ENCODE measurements around the gene ANP32B. TPM values are rescaled to one million over a fixed set of nuclear protein-coding genes. Genes with fewer than 3 reads are reported as not detected.

ANP32B gene
- total and polyA plus RNA-seq, 2 donors (not counting 1 experiment from before 2014, with no cell fraction given): 17.6 to 138 TPM

- H3K9me3 Mint-ChIP-seq (ENCODE audit: insufficient read depth): peaks cover 3% of the 10 kb centered on the region
- peaks cover 9% of the 10 kb centered on the region for H3K4me1 Mint-ChIP-seq
- peaks cover 3% of the 10 kb centered on the region for H3K27me3 Mint-ChIP-seq
- DNase-seq (no peak), ATAC-seq (ENCODE audit: low read depth) (no peak)
- intact Hi-C loops (cut with micrococcal nuclease): no loop called here
- Histone ChIP-seq H3K36me3 (replicated peaks in 1 of 2; ENCODE audit: control extremely low read depth in 1 of 2, control insufficient read depth in 1 of 2, extremely low read depth in 1 of 2, insufficient read depth in 2 of 2, low read length in 1 of 2) (no peaks in the 10 kb centered on the region), H3K9ac (ENCODE audit: low read length) (no peak overlapping the region), H4K20me1 (ENCODE audit: control insufficient read depth, insufficient read depth, low read length, poor library complexity, severe bottlenecking) (no peaks in the 10 kb centered on the region), H2AFZ (ENCODE audit: insufficient read depth, low read depth, low read length, poor library complexity, severe bottlenecking) (no peak overlapping the region), H3K27ac (ENCODE audit: low read length in 2 of 2) (no peak overlapping the region), H3K4me2 (replicated peaks; ENCODE audit: low read depth, low read length, poor library complexity, severe bottlenecking) (no peak overlapping the region), H3K27me3 (replicated peaks in 1 of 4; ENCODE audit: control extremely low read depth in 1 of 4, control insufficient read depth in 3 of 4, insufficient read depth in 4 of 4, low read length in 3 of 4) (no peaks in the 10 kb centered on the region), H3K4me1 (ENCODE audit: control insufficient read depth in 2 of 2, insufficient read depth in 2 of 2, low read length in 2 of 2) (peaks cover 0 to 9% of the 10 kb centered on the region in 2 donors), H3K4me3 (ENCODE audit: control extremely low read depth in 1 of 5, extremely low read depth in 1 of 5, insufficient read depth in 1 of 5, low read depth in 2 of 5, low read length in 4 of 5) (no peak overlapping the region), H3K9me3 (ENCODE audit: control extremely low read depth in 1 of 3, control insufficient read depth in 2 of 3, insufficient read depth in 1 of 3, low read length in 2 of 3) (peaks cover 0 to 8% (median 0%) of the 10 kb centered on the region in 3 donors), H3K79me2 (ENCODE audit: control insufficient read depth, insufficient read depth, low read length) (no peaks in the 10 kb centered on the region)
- no peak overlapping the region for H3K4me3 Mint-ChIP-seq
- ChIA-PET POLR2A (interaction anchor here (0.6 kb wide), 1 partner anchor 218 kb away, joined by 6 read pairs; no protein-coding TSS in a partner anchor), CTCF (no interaction called here)
- TF ChIP-seq EZH2 (IDR thresholded peaks at IDR 0.05; ENCODE audit: borderline replicate concordance, insufficient read depth, low read depth, low read length, poor library complexity, severe bottlenecking): no peak
- no peak overlapping the region for H3K27ac Mint-ChIP-seq
- WGBS (ENCODE audit: insufficient coverage): 100% methylated on average over 2 of the region's 3 CpGs
Measured at GRCh38 chr9:97978371-97979130, 4.6 kb upstream of the ANP32B start.

DNA sequence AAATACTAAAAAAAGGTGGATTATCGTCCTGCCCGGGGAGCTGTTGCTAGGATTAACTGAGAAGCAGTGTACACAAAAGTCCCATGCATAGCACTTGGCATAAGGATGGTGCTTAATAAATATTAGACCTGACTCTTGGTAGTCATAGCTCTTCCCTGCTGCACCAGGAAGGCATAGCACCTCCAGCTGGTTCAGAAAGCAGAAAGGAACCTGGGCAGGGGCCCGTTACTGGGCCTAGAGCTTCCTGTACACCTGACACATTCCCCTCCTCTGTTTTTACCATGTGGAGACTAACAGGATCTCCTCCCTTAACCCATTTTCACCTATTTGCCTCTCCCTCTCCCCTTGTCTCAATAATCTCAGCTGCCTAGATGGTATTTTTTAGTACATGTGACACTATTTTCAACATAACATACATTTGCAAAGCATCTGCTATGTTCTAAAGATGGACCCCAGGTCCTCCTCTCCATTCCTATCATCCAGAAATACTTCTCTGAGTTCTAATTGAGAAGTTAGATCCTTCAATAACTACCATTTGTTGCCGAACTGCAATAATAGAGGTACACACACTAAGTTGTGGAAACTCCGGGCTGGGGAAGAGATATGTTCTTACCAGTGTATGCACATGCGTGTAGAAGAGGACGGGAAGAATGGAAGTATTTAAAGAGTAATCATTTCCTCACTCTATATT is 3.2 kb upstream of the ANP32B start:
- Histone ChIP-seq H4K20me1 (ENCODE audit: control insufficient read depth, insufficient read depth, low read length, poor library complexity, severe bottlenecking) (no peaks in the 10 kb centered on the region), H3K4me1 (ENCODE audit: control insufficient read depth in 2 of 2, insufficient read depth in 2 of 2, low read length in 2 of 2) (peaks cover 0 to 9% of the 10 kb centered on the region in 2 donors), H3K4me3 (ENCODE audit: control extremely low read depth in 1 of 5, extremely low read depth in 1 of 5, insufficient read depth in 1 of 5, low read depth in 2 of 5, low read length in 4 of 5) (no peak overlapping the region), H3K9ac (ENCODE audit: low read length) (no peak overlapping the region), H3K27me3 (replicated peaks in 1 of 4; ENCODE audit: control extremely low read depth in 1 of 4, control insufficient read depth in 3 of 4, insufficient read depth in 4 of 4, low read length in 3 of 4) (no peaks in the 10 kb centered on the region), H3K9me3 (ENCODE audit: control extremely low read depth in 1 of 3, control insufficient read depth in 2 of 3, insufficient read depth in 1 of 3, low read length in 2 of 3) (no peaks in the 10 kb centered on the region), H3K27ac (ENCODE audit: low read length in 2 of 2) (no peak overlapping the region), H3K79me2 (ENCODE audit: control insufficient read depth, insufficient read depth, low read length) (peaks cover 2% of the 10 kb centered on the region), H3K4me2 (replicated peaks; ENCODE audit: low read depth, low read length, poor library complexity, severe bottlenecking) (no peak overlapping the region), H3K36me3 (replicated peaks in 1 of 2; ENCODE audit: control extremely low read depth in 1 of 2, control insufficient read depth in 1 of 2, extremely low read depth in 1 of 2, insufficient read depth in 2 of 2, low read length in 1 of 2) (no peaks in the 10 kb centered on the region), H2AFZ (ENCODE audit: insufficient read depth, low read depth, low read length, poor library complexity, severe bottlenecking) (no peak overlapping the region)
- TF ChIP-seq EZH2 (IDR thresholded peaks at IDR 0.05; ENCODE audit: borderline replicate concordance, insufficient read depth, low read depth, low read length, poor library complexity, severe bottlenecking) (no peak), CTCF (IDR thresholded peaks at IDR 0.05) (no peak)
- intact Hi-C loops (cut with micrococcal nuclease): loop anchor here (5.0 to 10.0 kb wide), 4 partner anchors 122 to 1565 kb away; partner anchors contain the start of genes TDRD7, XPA and ZNF367
- CTCF ChIA-PET: interaction anchor here (1.7 to 1.8 kb wide), 2 partner anchors 54 to 58 kb away, joined by 3 to 9 read pairs; partner anchors contain the start of gene TRMO
- POLR2A ChIA-PET: no interaction called here
- 75% methylated on average over 3 of the region's 7 CpGs for WGBS (ENCODE audit: insufficient coverage)
- Mint-ChIP-seq H3K4me3 (no peak overlapping the region), H3K4me1 (peaks cover 9% of the 10 kb centered on the region), H3K9me3 (ENCODE audit: insufficient read depth) (peaks cover 3% of the 10 kb centered on the region), H3K27ac (no peak overlapping the region), H3K27me3 (peaks cover 3% of the 10 kb centered on the region)
- ATAC-seq (ENCODE audit: low read depth) (no peak), DNase-seq (no peak)

Data from B cell (primary cell).